H1 (cell line): Measurements from ENCODE around the gene FBXO11. TPM values are rescaled to one million over a fixed set of nuclear protein-coding genes. Genes with fewer than 3 reads are reported as not detected.

Experiments
- CTCF ChIA-PET: fragments of 300-600 bp; sonication (Branson Sonifier 250); formaldehyde crosslinking; loops from one replicate; lab custom pipeline; 2021; ENCODE audit not compliant: partially characterized antibody; lab: Charles Lee
- POLR2A ChIA-PET: fragments of 300-600 bp; sonication (Branson Sonifier 250); formaldehyde crosslinking; loops from one replicate; lab custom pipeline; 2021; ENCODE audit warnings: inconsistent platforms; ENCODE audit not compliant: partially characterized antibody; lab: Charles Lee
- DNase-seq, 2 experiments: peaks; one replicate each; pipeline versions ENCODE4 v3.0.0 to v3.0.0-alpha.2; 2010 to 2022; ENCODE audit warnings: low spot score in 2 of 2, low read depth in 1 of 2, mixed read lengths in 1 of 2
- FAIRE-seq: peaks from 2 replicates; lab custom pipeline; 2011; peaks lifted over from hg19 to GRCh38; lab: Jason Lieb, UNC
- H2AFZ ChIP-seq: 2 replicates; pipeline ENCODE4 v1.8.1; 2012; ENCODE audit warnings: low read length, inconsistent platforms
- H2AK5ac ChIP-seq: 2 replicates; pipeline ENCODE4 v1.6.1; 2013; ENCODE audit warnings: low read depth, low read length
- H2BK120ac ChIP-seq: replicated peaks from 2 replicates; pipeline ENCODE3; 2013; ENCODE audit warnings: low read depth, low read length, inconsistent platforms
- H2BK12ac ChIP-seq: 2 replicates; pipeline ENCODE4 v1.6.1; 2013; ENCODE audit warnings: low read depth, low read length
- H2BK15ac ChIP-seq: 2 replicates; pipeline ENCODE4 v1.6.1; 2013; ENCODE audit warnings: low read length
- H2BK20ac ChIP-seq: 2 replicates; pipeline ENCODE4 v1.6.1; 2013; ENCODE audit warnings: low read length
- H2BK5ac ChIP-seq: 2 replicates; pipeline ENCODE4 v1.6.1; 2013; ENCODE audit warnings: low read depth, low read length
- H3K14ac ChIP-seq: 2 replicates; pipeline ENCODE4 v1.6.1; 2013; ENCODE audit warnings: inconsistent platforms; ENCODE audit not compliant: insufficient read length
- H3K18ac ChIP-seq: 2 replicates; pipeline ENCODE4 v1.6.1; 2013; ENCODE audit warnings: low read length; ENCODE audit errors: extremely low read depth
- H3K23ac ChIP-seq: 2 replicates; pipeline ENCODE4 v1.6.1; 2013; ENCODE audit warnings: inconsistent platforms; ENCODE audit not compliant: insufficient read length
- H3K23me2 ChIP-seq: 2 replicates; pipeline ENCODE4 v1.6.1; 2013; ENCODE audit warnings: low read depth, low read length
- H3K27ac ChIP-seq: 2 replicates; pipeline ENCODE4 v1.6.1; 2011; ENCODE audit warnings: low read depth, low read length, inconsistent platforms
- H3K27me3 ChIP-seq, 4 experiments: replicated peaks in 1 of 4; 1 replicate in 1 of 4; 2 replicates in 3 of 4; pipeline versions ENCODE4 v1.6.1 to v1.8.1; 2011 to 2013; ENCODE audit warnings: low read length in 3 of 4, mild to moderate bottlenecking in 3 of 4, inconsistent platforms in 2 of 4, mixed read lengths in 2 of 4, moderate library complexity in 1 of 4; ENCODE audit not compliant: control insufficient read depth in 3 of 4, insufficient read depth in 3 of 4; ENCODE audit errors: extremely low read depth in 1 of 4
- H3K36me3 ChIP-seq, 4 experiments: 2 replicates each; pipeline versions ENCODE4 v1.6.1 to v1.8.1; 2011 to 2013; ENCODE audit warnings: mild to moderate bottlenecking in 4 of 4, low read length in 3 of 4, moderate library complexity in 2 of 4, control low read depth in 1 of 4, inconsistent platforms in 1 of 4; ENCODE audit not compliant: insufficient read depth in 4 of 4, control insufficient read depth in 2 of 4
- H3K4ac ChIP-seq: replicated peaks from 2 replicates; pipeline ENCODE3; 2013; ENCODE audit warnings: low read length, low read depth, mixed read lengths, inconsistent platforms; ENCODE audit not compliant: insufficient read length
- H3K4me1 ChIP-seq, 4 experiments: replicated peaks in 1 of 4; 1 replicate in 1 of 4; 2 replicates in 3 of 4; pipeline versions ENCODE4 v1.6.1 to v1.8.1; 2011 to 2013; ENCODE audit warnings: low read length in 3 of 4, inconsistent platforms in 2 of 4, mixed read lengths in 1 of 4; ENCODE audit not compliant: insufficient read depth in 4 of 4, control insufficient read depth in 3 of 4
- H3K4me2 ChIP-seq, 2 experiments: 2 replicates each; pipeline versions ENCODE4 v1.6.1 to v1.8.1; 2011 to 2013; ENCODE audit warnings: low read depth in 2 of 2, low read length in 2 of 2, control low read depth in 1 of 2, inconsistent platforms in 1 of 2, mild to moderate bottlenecking in 1 of 2; ENCODE audit not compliant: insufficient read depth in 1 of 2
- H3K4me3 ChIP-seq, 4 experiments: fragments of 200-600, 300-600 bp in 1 of 4; sonication (generic), shearing (Covaris generic), sonication (Bioruptor Twin) in 1 of 4; 2 replicates each; pipeline versions ENCODE4 v1.5.1 to v1.8.1; 2011 to 2016; ENCODE audit warnings: low read length in 4 of 4, low read depth in 3 of 4, control low read depth in 2 of 4, inconsistent platforms in 2 of 4, mild to moderate bottlenecking in 2 of 4, mixed read lengths in 1 of 4, moderate library complexity in 1 of 4; ENCODE audit not compliant: insufficient read depth in 2 of 4; ENCODE audit errors: extremely low read depth in 1 of 4
- H3K56ac ChIP-seq: replicated peaks from 2 replicates; pipeline ENCODE3; 2013; ENCODE audit warnings: low read depth, mild to moderate bottlenecking, mixed read lengths, low read length, inconsistent platforms; ENCODE audit not compliant: insufficient read length
- H3K79me1 ChIP-seq: 2 replicates; pipeline ENCODE4 v1.6.1; 2013; ENCODE audit warnings: low read depth, low read length, control low read depth
- H3K79me2 ChIP-seq, 2 experiments: 2 replicates each; pipeline versions ENCODE4 v1.6.1 to v1.8.1; 2012 to 2013; ENCODE audit warnings: low read length in 2 of 2, mild to moderate bottlenecking in 2 of 2, inconsistent platforms in 1 of 2; ENCODE audit not compliant: insufficient read depth in 2 of 2, control insufficient read depth in 1 of 2
- H3K9ac ChIP-seq, 4 experiments: replicated peaks in 1 of 4; 1 replicate in 1 of 4; 2 replicates in 3 of 4; pipeline versions ENCODE4 v1.6.1 to v1.8.1; 2011 to 2013; ENCODE audit warnings: low read depth in 3 of 4, low read length in 3 of 4, control low read depth in 2 of 4, mild to moderate bottlenecking in 2 of 4, moderate library complexity in 2 of 4, inconsistent platforms in 1 of 4; ENCODE audit errors: extremely low read depth in 1 of 4
- H3K9me3 ChIP-seq, 2 experiments: 2 replicates each; pipeline versions ENCODE4 v1.6.1 to v1.8.1; 2012 to 2013; ENCODE audit warnings: mild to moderate bottlenecking in 2 of 2, moderate library complexity in 2 of 2, control low read depth in 1 of 2, inconsistent platforms in 1 of 2, low read depth in 1 of 2, low read length in 1 of 2, mixed read lengths in 1 of 2; ENCODE audit not compliant: insufficient read depth in 2 of 2
- H4K20me1 ChIP-seq, 2 experiments: replicated peaks in 1 of 2; 2 replicates each; pipeline versions ENCODE3 to v1.8.1; 2011 to 2013; ENCODE audit warnings: inconsistent platforms in 2 of 2, low read length in 2 of 2, mild to moderate bottlenecking in 1 of 2; ENCODE audit not compliant: insufficient read depth in 2 of 2, control insufficient read depth in 1 of 2
- H4K5ac ChIP-seq: 2 replicates; pipeline ENCODE4 v1.6.1; 2013; ENCODE audit warnings: low read length, low read depth, mixed read lengths, inconsistent platforms; ENCODE audit not compliant: insufficient read length
- H4K8ac ChIP-seq: 2 replicates; pipeline ENCODE4 v1.8.0; 2013; ENCODE audit warnings: mild to moderate bottlenecking, moderate library complexity, low read length, inconsistent platforms; ENCODE audit not compliant: insufficient read depth; ENCODE audit errors: extremely low read depth
- H4K91ac ChIP-seq: replicated peaks from 2 replicates; pipeline ENCODE3; 2013; ENCODE audit warnings: low read length, mixed read lengths, inconsistent platforms; ENCODE audit not compliant: insufficient read length
- CHD1 ChIP-seq: IDR thresholded peaks from 2 replicates; pipeline ENCODE4 v1.6.1; 2012; ENCODE audit warnings: low read depth, low read length, improper control_type of control experiment
- CTCF ChIP-seq, 3 experiments: IDR thresholded peaks; 1 replicate in 2 of 3; 2 replicates in 1 of 3; pipeline versions ENCODE4 v1.5.1 to v1.6.1; 2011; ENCODE audit warnings: low read length in 3 of 3, mild to moderate bottlenecking in 3 of 3, inconsistent platforms in 2 of 3, low read depth in 1 of 3, moderate library complexity in 1 of 3; ENCODE audit not compliant: insufficient read depth in 1 of 3; ENCODE audit errors: control extremely low read depth in 1 of 3
- GTF2F1 ChIP-seq: IDR thresholded peaks from 2 replicates; pipeline ENCODE4 v1.6.1; 2012; ENCODE audit warnings: low read depth, low read length, improper control_type of control experiment, borderline replicate concordance
- NANOG ChIP-seq: IDR thresholded peaks from 2 replicates; pipeline ENCODE4 v1.6.1; 2011; ENCODE audit warnings: low read length, low read depth, mild to moderate bottlenecking, inconsistent platforms; ENCODE audit not compliant: insufficient read depth, poor library complexity, severe bottlenecking
- SP4 ChIP-seq: IDR thresholded peaks from 2 replicates; pipeline ENCODE4 v1.6.1; 2012; ENCODE audit warnings: low read length, inconsistent platforms
- TAF7 ChIP-seq: optimal IDR thresholded peaks from 2 replicates; pipeline ENCODE3; 2011; ENCODE audit warnings: low read depth, mild to moderate bottlenecking, inconsistent platforms, low read length, moderate library complexity, borderline replicate concordance
- TBP ChIP-seq: IDR thresholded peaks from 2 replicates; pipeline ENCODE4 v1.6.1; 2011; ENCODE audit warnings: low read depth, low read length, improper control_type of control experiment
- YY1 ChIP-seq: IDR thresholded peaks from 2 replicates; pipeline ENCODE4 v1.6.1; 2011; ENCODE audit warnings: low read depth, mild to moderate bottlenecking, low read length
- WGBS, 2 experiments: shearing (Covaris generic) in 1 of 2; methylation state at CpG; one replicate each; pipeline versions ENCODE4 v1.1.6 to v1.1.7; 2013 to 2015; ENCODE audit warnings: low lambda C conversion rate in 2 of 2, mixed read lengths in 2 of 2, inconsistent platforms in 1 of 2, low coverage in 1 of 2, missing lambda C conversion rate in 1 of 2; ENCODE audit not compliant: insufficient replicate concordance in 2 of 2, insufficient coverage in 1 of 2, insufficient read length in 1 of 2; ENCODE audit errors: extremely low coverage in 1 of 2, missing lambda C conversion rate in 1 of 2; 5-methylcytosine and 5-hydroxymethylcytosine counted together
- polyA plus RNA-seq, 7 experiments: library from polyadenylated mRNA; depleted of rRNA in 3 of 7; stranded (reverse) in 5 of 7; unstranded in 2 of 7; fragments of >200 nt in 5 of 7; fragments of 200-250 nt in 2 of 7; gene quantifications; 1 replicate in 5 of 7; 2 replicates in 1 of 7; 4 replicates in 1 of 7; pipeline versions ENCODE4 v1.2.1 to v1.2.3, GENCODE V29; 2011 to 2013; ENCODE audit warnings: missing spikeins in 2 of 7, mixed read lengths in 2 of 7
- total RNA-seq: library from RNA; stranded (reverse); fragmentation: NEBNext Ultra II Directional; extraction: Animal tissue kit (Norgen Biotek cat#: 25700); gene quantifications from 2 replicates; pipeline ENCODE4 v1.2.1, GENCODE V29; 2021

FBXO11 gene
- total and polyA plus RNA-seq, 2 of the 8 experiments (the other 6 are each of a cell fraction or from before 2014, with no cell fraction given): 21.7 to 57.3 TPM

- Histone ChIP-seq H2BK15ac (peak overlapping the region; percentile 31; the same call in 1 of the 2 replicates), H3K14ac (no peak overlapping the region), H2BK120ac (peak overlapping the region; percentile 29), H3K79me1 (no peaks in the 10 kb centered on the region), H3K4me1 (no peaks in the 10 kb centered on the region), H3K56ac (no peak overlapping the region), H3K4me3 (no peak overlapping the region), H2AK5ac (no peak overlapping the region), H2BK12ac (peak overlapping the region; percentile 95; the same call in 1 of the 2 replicates), H4K20me1 (no peaks in the 10 kb centered on the region), H2BK20ac (peak overlapping the region; percentile 83; the same call in 1 of the 2 replicates), H4K5ac (peak overlapping the region; percentile 28), H3K4ac (peak overlapping the region; percentile 32), H3K27me3 (no peaks in the 10 kb centered on the region), H4K8ac (peak overlapping the region; percentile 16), H3K79me2 (no peaks in the 10 kb centered on the region), H3K36me3 (no peaks in the 10 kb centered on the region), H4K91ac (peak overlapping the region; percentile 97), H3K27ac (no peak overlapping the region), H3K23ac (no peak overlapping the region), H3K4me2 (no peak overlapping the region), H3K18ac (no peak overlapping the region; the same call in 1 of the 2 replicates), H2AFZ (0 out of 2 replicates have a peak overlapping the region, but pooled peaks have one; percentile 17), H3K23me2 (no peaks in the 10 kb centered on the region), H3K9me3 (0 out of 4 replicates have a peak, but pooled peaks cover 0 to 4% of the 10 kb centered on the region in 2 experiments), H2BK5ac (no peak overlapping the region), H3K9ac (no peak overlapping the region)
- CTCF ChIA-PET: interaction anchor here (0.6 to 4.6 kb wide), 67 partner anchors 9 to 1146 kb away, joined by 3 to 30 read pairs (median 4); partner anchors contain the start of gene MSH2
- POLR2A ChIA-PET: interaction anchor here (0.8 to 1.7 kb wide), 5 partner anchors 70 to 282 kb away, joined by 3 to 7 read pairs (median 4); no protein-coding TSS in a partner anchor
- no peak for FAIRE-seq
- peak; percentile 54 to 99 for DNase-seq
- 40% methylated on average over 28 of the region's 28 CpGs; no CpG with 5 or more reads in 1 of the 2 experiments for WGBS, 2 experiments
- TF ChIP-seq NANOG (no peak), TBP (peak; percentile 32; the same call in 1 of the 2 replicates), CHD1 (no peak), GTF2F1 (no peak), YY1 (0 out of 2 replicates have a peak, but pooled peaks have one; percentile 39), TAF7 (peak; percentile 26), SP4 (no peak; the same call in 1 of the 2 replicates), CTCF (IDR thresholded peaks at IDR 0.05; ENCODE audit: control extremely low read depth in 1 of 3, insufficient read depth in 1 of 3, low read depth in 1 of 3, low read length in 3 of 3) (peak; percentile 93 to 98 (median 95))
Measured at GRCh38 chr2:47767880-47768609, 138.3 kb downstream of the FBXO11 start.
